HG03558 (cell line): Measurements from ENCODE around the gene TMPRSS5.
"Not testable (repeated sequence)": the region's sequence is repeated elsewhere in the genome, so short reads cannot be mapped to it uniquely, and the experiment has no call there.

Source experiments
- ATAC-seq: cut with Tn5 transposase; IDR thresholded peaks from one replicate; pipeline ENCODE4 v1.9.1; 2021; ENCODE audit warnings: moderate number of reproducible peaks; ENCODE audit not compliant: unreplicated experiment; ENCODE audit errors: extremely low read depth

Gene TMPRSS5

DNA sequence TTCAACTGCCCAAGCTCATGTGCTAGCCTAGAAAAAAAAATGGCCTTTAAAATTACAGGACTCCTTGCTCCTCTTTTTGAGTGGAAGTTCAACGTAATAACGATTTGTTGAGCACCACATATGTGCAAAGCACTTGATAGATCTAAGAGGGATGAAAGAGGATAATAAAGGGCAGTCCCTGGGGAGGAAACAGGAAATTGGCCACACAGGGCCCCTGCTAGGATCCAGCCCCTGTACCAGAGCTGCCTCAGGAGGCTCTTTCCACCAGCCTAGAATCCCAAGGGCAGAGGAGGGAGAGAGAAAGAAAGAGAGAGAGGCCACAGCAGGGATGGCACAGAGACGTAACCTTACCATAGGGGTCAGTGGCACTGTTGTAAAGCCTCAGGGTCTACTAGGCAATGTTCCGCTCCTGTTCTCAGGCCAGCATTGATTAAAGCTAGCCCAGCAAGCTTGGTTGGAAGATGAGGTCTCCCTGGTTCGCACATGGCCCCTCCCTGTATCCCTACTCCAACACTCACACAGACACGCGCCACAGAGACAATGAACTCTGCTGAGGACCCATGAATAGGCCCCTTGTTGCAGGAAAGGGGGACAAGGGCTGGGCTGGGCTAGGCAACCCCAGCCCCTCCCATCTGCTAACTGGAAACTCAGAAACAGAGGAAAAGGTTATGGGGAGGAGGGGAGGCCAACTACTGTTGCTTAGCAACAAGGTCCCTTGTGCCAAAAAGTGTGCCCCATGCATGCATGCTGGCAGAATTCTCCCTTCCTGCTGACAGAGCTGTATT is at the start of gene TMPRSS5:
Gene TMPRSS5, minus strand, starts transcription at position 438 of the 785 bp plus-strand sequence. Its CDS starts 84 bp downstream, at position 354.
- ATAC-seq: no peak

DNA sequence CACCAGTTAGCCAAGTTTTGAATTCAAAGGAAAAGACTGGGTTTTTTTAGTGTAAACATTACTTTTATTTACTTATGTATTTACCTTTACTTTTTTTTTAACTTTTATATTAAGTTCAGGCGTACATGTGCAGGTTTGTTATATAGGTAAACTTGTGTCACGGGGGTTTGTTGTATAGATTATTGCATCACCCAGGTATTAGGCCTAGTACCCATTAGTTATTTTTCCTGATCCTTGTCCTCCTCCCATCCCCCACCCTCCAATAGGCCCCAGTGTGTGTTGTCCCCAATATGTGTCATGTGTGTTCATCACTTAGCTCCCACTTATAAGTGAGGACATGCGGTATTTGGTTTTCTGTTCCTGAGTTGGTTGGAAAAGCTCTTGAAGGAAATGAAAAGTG is 46.8 kb upstream of the TMPRSS5 start:
- no peak for ATAC-seq

DNA sequence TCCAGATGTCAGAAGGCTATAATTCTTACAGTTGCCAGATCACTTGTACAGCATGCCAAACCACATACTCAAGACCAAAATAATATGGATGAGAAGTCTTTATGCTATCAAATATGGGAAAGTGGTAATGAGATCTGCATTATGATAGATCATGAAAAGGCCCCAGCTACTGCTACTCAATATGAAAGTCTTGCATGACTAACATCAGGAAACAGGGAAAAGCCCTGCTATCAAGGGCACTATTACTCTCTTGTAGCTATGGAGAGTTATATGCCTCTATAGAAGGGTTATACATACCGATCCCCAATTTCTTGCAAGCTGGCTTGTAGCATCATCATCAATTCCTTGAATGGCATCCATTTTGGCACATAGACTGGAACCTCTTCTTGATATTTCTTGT is 30.2 kb upstream of the TMPRSS5 start:
- no peak for ATAC-seq

DNA sequence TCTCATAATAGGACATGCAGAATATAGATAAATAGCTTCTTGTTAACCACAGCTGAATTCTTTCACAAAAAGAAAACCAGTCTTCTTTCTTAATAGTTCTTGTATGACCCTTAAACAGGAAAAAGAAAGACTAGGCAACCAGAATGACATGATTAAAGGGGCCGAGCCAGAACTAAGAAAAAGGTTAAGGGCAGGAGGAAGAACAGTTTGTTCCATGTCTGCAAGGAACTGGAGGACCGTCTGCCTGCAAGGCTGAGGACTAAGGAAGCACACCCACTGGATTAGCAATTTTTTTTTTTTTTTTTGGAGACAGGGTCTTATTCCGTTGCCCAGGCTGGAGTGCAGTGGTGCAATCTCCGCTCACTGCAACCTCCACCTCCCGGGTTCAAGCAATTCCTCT is 26.0 kb upstream of the TMPRSS5 start:
- no peak for ATAC-seq

DNA sequence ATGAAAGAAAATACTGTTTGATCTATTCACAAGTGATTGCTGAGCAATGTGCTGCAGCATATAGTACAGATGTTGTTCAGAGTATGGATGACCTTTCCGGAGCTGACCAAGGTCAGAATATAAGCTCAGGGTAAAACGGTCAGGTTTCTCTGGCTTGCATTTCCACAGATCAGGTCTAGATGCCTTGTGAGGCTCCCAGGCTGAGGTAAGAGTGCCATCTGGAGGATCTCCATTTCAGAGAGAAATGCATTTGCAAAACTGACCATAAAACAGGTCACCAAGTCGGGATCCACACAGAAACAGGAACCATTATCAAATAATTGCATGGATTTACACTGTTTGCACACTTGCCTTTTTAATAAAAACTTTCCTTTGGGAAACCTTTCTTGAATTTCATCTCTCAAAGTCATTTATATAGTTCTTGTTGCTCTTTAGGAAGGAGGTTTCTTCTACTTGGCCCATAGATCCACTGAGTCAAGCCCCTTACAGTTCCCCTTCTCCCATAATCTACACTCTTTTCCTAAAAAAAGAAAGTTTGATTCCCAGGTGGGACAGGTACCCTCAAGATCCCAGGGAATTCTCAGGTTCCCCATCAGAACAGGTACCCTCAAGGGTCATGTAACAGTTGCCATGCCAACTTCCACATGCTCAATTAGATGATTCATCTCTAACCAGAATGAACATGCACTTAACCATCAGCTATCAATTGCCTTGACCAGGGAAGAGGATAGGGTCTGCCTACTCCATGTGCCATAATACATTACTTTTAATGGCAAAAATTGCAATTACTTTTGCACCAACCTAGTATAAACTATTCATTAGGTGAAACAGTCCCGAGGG is 25.0 kb upstream of the TMPRSS5 start:
- ATAC-seq: no peak

DNA sequence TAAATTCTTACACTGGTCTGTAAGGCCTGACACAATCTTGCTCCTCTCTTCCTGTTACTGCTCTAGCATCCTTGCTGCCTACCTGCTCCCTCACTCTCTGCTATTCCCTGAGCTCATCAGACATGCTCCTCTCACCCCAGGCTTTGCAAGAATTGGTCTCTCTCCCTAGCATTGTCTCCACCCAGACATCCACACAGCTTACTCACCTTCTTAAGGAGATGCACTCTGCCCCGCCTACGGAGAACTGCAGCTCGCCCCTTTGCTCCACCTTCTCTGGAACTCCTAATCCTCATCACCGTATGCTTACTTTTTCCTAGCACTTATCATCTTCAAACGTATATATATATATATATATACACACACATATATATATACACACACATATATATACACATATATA is 23.3 kb upstream of the TMPRSS5 start:
- no peak for ATAC-seq

DNA sequence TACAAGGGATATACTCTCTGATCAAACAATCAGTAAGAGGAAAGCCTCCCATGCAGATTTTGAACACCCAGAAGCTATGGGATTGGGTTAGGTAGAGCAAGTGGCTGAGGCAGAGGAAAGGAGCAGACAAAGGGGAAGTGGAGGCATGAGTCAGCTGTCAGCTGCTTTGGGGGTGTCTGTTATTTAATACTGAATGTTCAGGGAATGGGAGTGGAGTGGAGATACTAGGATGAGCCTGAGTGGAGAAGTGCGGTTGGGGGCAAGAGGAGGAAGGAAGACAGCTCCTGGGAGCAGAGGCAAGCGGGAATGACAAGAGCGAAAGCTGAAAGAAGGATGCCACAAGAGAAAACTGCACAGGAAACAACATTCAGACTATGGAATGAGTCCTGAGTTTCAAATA is 22.7 kb upstream of the TMPRSS5 start:
- no peak for ATAC-seq

DNA sequence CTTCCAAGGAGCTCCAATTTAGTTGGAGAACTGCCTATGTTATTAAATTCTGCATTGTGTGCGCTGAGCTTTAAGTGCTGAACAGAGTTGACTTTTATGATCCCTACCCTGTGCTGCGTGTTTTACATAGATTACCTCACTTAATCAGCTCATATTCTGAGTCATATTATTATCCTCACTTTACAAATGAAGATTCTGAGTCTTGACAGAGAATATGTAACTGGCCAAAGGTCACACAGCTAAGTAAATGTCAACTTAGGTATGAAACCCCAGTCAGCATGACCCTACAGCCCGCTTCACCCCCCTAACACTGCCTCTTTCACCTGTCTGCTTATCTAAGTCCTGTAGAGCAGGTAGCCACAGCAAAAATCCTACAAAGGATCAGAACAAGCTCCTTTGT is 19.8 kb upstream of the TMPRSS5 start:
- no peak for ATAC-seq

DNA sequence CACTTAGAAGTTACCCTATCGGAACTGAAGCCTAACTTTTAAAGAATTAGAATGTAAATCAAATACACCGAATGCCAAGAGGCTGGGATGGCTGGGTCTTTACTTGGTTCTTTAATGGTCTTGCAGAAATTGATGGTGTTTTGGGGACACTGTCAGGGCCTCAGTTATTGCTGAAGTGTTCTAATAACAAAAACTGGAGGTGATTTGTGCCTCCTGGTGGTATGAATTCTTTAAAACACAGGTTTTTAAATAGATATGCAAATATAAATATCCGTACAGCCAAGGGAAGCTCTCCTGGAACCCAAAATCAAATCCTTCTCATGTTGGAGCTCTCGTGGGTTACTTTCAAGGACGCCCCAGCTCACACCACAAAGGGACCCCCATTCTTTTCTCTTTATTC is 19.3 kb upstream of the TMPRSS5 start:
- no peak for ATAC-seq

DNA sequence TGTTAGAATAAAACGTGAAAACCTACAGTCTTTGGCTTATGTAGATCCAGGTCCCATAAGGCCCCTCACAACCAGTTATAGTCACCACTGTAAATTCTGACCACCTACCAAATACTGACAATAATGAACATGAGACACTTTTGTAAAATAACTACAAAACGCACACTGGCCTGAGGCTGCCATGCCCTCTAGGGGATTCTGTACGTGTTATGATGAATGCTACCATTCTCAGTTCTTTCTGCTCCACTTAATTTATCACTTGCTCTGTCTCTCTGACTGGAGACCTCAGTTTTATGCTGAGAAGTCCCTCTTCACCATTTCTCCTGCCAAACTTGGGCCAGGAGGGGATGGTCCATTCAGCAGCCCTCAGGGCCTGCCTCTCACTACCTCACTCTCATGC is 18.7 kb upstream of the TMPRSS5 start:
- no peak for ATAC-seq

DNA sequence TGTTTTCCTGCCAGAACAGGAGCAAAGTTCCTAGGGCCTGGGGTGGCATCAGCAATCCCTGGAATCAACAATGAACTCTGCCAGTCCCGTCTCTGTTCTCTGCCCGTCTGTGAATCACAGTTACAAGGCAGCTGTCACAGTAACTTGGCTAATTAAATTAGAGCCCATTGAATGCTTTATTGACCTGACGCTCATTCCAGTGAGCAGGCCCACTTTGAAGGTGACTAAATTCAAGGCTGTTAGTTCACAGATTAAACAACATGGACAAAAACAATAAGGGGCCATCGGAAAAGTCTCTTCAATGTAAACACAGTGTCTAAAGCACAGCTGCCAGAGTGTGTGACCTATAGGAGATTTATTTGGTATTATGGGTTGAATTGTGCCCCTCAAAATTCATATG is 17.7 kb upstream of the TMPRSS5 start:
- ATAC-seq: no peak

DNA sequence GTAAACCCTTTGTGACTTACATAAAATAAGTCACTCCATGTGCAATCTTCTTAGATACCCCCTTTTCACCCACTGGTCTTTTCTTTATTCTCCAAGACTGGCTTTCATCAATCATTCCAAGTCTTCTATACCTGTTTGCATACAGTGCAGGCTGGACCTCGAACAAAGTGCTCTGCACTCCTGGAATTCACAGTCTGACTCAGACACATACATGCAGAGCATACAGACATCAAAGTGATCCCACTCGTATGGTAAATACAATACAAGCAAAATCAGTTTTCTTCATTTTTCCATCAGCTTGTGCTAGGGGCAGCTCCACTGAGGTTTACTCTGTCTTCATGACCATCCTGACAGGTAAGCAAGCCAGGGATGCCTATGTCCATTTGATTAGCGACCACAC is 16.8 kb upstream of the TMPRSS5 start:
- no peak for ATAC-seq

DNA sequence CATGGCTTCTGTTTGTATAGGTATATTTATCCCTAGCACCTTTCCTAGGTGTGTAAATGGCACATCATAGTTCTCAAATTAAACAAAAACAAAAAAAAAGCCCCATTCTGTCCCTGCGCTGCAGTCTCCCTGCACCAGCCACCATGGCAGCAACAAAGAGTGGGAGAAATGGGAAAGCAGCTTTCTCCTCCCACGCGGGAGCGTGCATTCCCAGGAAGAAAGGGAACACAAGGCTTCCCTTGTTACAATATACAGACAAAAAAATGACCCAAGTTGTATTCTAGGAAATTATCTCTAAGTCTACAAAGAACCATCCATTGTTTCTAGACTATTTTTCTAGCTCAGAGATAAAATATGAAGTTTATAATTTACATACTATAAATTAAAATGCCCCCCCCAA is 16.1 kb upstream of the TMPRSS5 start:
- no peak for ATAC-seq

DNA sequence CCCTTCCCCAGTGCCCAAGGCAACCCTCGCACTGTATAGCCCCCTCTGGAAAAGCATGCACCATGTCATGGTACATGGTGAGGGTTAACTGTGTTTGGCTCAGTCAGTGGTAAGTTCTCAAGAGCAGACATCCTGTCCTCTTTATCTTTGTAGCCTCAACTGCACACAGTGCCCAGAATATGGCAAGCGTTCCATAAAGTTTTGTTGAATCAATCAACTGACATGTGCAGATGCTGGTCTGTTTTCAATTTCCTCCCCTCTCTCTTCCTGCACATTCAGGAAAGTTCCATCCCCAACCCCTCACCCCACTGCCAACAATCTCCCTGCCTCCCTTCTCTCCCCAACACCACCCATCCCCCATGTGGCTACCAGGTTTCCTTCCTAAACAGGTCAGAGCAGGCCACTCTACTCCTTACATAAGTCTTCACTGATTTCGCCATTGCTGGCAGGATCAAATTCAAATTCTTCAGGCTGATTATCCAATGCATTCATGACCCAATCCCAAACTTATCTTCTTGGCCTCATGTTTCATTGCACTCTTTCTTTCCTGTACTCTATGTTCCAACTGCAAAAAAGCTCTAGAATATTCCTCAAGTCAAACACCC is 15.5 kb upstream of the TMPRSS5 start:
- ATAC-seq: no peak

DNA sequence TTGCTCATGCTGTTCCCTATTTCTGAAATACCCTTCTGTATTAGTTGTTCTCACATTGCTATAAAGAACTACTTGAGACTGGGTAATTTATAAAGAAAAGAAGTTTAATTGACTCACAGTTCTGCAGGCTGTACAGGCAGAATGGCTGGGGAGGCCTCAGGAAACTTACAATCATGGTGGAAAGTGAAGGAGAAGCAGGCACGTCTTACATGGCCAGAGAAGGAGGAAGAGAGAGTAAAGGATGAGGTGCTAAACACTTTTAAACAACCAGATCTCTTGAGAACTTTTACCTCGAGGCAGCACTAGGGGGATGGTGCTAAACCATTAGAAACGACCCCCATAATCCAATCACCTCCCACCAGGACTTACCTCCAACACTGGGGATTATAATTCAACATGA is 14.4 kb upstream of the TMPRSS5 start:
- not testable (repeated sequence) for ATAC-seq

DNA sequence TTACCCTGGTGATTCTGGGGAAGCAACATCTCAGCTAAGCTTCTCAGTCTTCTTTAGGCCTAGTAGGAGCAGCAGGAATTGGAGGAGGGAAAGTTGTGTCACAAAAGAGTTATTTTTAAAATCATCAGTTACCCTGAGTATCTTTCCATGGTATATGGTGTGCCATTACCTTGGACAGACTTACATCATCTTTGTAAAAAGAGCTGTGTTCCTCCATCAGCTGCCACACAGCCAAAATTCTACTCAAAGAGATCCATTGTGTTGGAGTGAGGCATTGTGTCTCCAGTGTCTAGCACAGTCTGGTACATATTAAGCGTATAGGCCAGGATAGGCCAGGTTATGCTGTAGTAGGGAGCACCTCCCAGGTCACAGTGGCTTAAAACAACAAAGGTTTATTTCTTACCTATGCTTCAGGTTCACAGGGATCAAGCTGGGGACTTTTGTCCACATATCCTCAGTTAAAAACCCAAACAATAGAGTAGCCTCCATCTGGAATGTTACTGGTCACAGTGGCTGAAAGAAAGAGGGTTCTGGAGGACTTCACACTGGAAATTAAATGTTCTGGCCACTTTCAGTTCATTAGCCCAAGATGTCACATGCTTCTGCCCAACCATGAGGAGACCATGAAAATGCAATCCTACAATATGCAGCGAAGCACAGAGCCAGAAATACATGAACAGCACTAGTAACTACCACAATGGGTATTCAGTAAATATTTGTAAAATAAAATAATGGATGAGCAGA is 9.9 kb upstream of the TMPRSS5 start:
- no peak for ATAC-seq

DNA sequence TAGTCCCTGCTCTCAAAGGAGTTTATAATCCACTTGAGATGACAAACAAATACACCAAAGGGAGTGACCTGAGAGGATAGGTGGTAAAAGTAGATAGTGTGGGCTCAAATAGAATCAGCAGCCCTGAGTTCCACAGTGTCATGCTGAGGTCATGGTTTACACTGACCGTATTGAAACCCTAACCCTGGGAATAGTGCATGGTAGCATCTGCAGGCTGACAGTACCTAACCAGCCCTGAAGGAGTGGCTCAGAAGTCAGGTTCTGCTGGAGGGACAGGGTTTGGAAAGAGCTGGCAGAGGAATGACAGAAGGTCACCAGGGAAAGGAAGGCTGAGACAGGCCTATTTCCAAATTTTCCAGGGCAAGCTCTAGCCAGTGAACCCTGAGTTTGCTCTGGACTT is 9.2 kb upstream of the TMPRSS5 start:
- ATAC-seq: no peak

DNA sequence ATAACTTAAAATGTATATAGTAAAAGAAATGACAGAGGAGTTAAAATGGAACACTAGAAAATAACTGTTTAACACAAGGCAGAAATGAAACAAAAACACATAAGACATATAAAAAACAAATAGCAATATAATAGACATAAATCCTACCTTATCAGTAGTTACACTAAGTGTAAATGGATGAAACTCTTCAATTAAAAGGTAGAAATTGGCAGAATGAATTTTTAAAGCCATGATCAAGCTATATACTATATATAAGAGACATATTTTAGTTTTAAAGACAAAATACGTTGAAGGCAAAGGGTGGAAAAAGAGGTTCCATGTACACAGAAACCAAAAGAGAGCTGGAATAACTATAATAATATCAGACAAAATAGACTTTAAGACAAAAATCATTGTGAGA is 4.9 kb upstream of the TMPRSS5 start:
- ATAC-seq: no peak

DNA sequence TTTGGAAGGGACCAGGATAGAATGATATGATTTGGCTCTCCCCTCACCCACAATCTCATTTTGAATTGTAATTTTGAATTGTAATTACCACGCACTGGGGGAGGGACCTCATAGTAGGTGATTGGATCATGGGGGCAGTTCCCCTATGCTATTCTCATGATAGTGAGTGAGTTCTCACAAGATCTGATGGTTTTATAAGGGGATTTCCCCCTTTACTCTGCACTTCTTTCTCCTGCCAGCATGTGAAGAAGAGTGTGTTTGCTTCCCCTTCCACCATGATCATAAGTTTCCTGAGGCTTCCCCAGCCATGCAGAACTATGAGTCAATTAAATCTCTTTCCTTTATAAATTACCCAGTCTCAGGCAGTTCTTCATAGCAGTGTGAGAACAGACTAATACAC is 2.6 kb downstream of the TMPRSS5 start:
- ATAC-seq: not testable (repeated sequence)

DNA sequence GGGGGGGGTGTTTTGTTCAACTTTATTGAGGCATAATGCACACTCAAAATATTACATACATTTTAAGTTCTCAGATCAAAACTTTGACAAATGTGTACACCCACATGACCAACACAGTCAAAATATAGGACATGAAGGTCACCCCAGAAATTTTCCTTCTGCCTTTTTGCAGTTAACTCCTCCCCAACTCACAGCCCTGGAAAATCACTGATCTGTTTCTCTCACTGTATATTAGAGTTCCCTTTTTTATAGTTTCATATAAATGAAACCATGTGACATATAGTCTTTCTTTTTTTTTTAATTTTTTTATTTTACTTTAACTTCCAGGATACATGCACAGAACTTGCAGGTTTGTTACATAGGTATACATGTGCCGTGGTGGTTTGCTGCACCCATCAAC is 4.6 kb downstream of the TMPRSS5 start:
- ATAC-seq: no peak

DNA sequence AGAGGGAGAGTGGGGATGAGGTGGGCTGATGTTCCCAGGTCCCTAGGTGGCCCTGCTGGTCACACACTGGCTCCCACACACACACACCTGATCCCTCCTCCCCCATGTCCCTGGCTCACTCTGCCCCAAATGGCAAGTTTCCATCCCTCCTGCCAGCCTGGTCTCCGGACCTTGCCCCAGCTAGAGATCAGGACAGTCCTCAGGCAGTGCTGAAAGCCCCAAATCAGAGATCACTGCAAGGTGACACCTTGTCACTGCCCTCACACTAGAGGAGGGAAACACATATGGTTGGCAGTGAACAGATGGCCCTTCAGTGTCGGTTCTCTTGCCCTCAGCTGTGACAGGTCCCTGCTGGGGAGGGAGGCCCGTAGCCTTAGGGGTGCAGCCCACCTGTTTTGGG is 7.6 kb downstream of the TMPRSS5 start:
- no peak for ATAC-seq
